Adrenal gland (tissue), 5 donors: ENCODE data around the gene G6PD.

Experiments
- CTCF ChIP-seq, 6 experiments: fragments of 450-650 bp in 4 of 6; fragments of 200-600 bp in 2 of 6; sonication (generic) in 1 of 6; IDR thresholded peaks; 1 replicate in 5 of 6; 2 replicates in 1 of 6; pipeline versions ENCODE4 v1.5.1 to v1.8.0; 2016 to 2021; ENCODE audit warnings: antibody characterized with exemption in 6 of 6, mild to moderate bottlenecking in 2 of 6, moderate library complexity in 1 of 6
- POLR2A ChIP-seq, 2 donors: fragments of 450-650 bp; IDR thresholded peaks; one replicate each; pipeline ENCODE4 v1.6.1; 2017; ENCODE audit warnings: antibody characterized with exemption in 2 of 2, mild to moderate bottlenecking in 2 of 2, moderate library complexity in 1 of 2
- donor health status: DM: no; HTN: no; CAD: no.

GRCh38 chrX:154494715-154495114 is 51.9 kb downstream of the G6PD start:
- TF ChIP-seq CTCF (IDR thresholded peaks at IDR 0.05) (no peak), POLR2A (IDR thresholded peaks at IDR 0.05) (no peak)
